SK-N-SH (cell line): ENCODE measurements around the gene TMEM259. TPM values are rescaled to one million over a fixed set of nuclear protein-coding genes. Genes with fewer than 3 reads are reported as not detected.

ENCODE experiments used
- CTCF ChIA-PET: fragments of 300-600, 350-600 bp; formaldehyde crosslinking; extraction: SDS; loops from one replicate; lab custom pipeline; 2021; lab: Yijun Ruan, JAX
- POLR2A ChIA-PET: fragments of 350-600 bp; sonication (Branson Sonifier 250); formaldehyde crosslinking; extraction: SDS; loops from one replicate; lab custom pipeline; 2020; ENCODE audit warnings: antibody characterized with exemption, inconsistent platforms; lab: Yijun Ruan, JAX
- DNase-seq: peaks from one replicate; pipeline ENCODE4 v3.0.0; 2012
- H2AFZ ChIP-seq: fragments of 200-600 bp; sonication (generic); 2 replicates; pipeline ENCODE4 v1.8.1; 2016; ENCODE audit warnings: antibody characterized with exemption, mild to moderate bottlenecking, low read depth
- H3F3A ChIP-seq: fragments of 200-600 bp; sonication (generic); replicated peaks from 2 replicates; pipeline ENCODE3; 2016; ENCODE audit warnings: antibody characterized with exemption, mild to moderate bottlenecking; ENCODE audit not compliant: insufficient read depth
- H3K27ac ChIP-seq, 2 experiments: fragments of 200-500 bp in 1 of 2; fragments of 200-600 bp in 1 of 2; sonication (Bioruptor generic) in 1 of 2; sonication (generic), shearing (Covaris generic) in 1 of 2; 2 replicates each; pipeline versions ENCODE4 v1.5.1 to v1.6.1; 2014 to 2016; ENCODE audit warnings: low read depth in 2 of 2, inconsistent platforms in 1 of 2, low read length in 1 of 2, mild to moderate bottlenecking in 1 of 2, mixed read lengths in 1 of 2
- H3K27me3 ChIP-seq: fragments of 200-600 bp; sonication (generic), shearing (Covaris generic); 2 replicates; pipeline ENCODE4 v1.6.1; 2016; ENCODE audit warnings: mixed run types; ENCODE audit not compliant: insufficient read depth
- H3K36me3 ChIP-seq, 2 experiments: fragments of 200-500 bp in 1 of 2; fragments of 200-600 bp in 1 of 2; sonication (Bioruptor generic) in 1 of 2; sonication (generic) in 1 of 2; replicated peaks in 1 of 2; 2 replicates each; pipeline versions ENCODE3 to v1.5.1; 2014 to 2016; ENCODE audit warnings: low read length in 1 of 2, mild to moderate bottlenecking in 1 of 2; ENCODE audit not compliant: insufficient read depth in 2 of 2, control insufficient read depth in 1 of 2
- H3K4me1 ChIP-seq, 2 experiments: fragments of 200-500 bp in 1 of 2; fragments of 200-600 bp in 1 of 2; sonication (Bioruptor generic) in 1 of 2; sonication (generic), shearing (Covaris generic) in 1 of 2; 2 replicates each; pipeline versions ENCODE4 v1.5.1 to v1.6.1; 2014 to 2016; ENCODE audit warnings: low read depth in 1 of 2, low read length in 1 of 2, mixed run types in 1 of 2; ENCODE audit not compliant: insufficient read depth in 2 of 2, control insufficient read depth in 1 of 2
- H3K4me2 ChIP-seq: fragments of 200-600 bp; sonication (generic), shearing (Covaris generic); 2 replicates; pipeline ENCODE4 v1.6.1; 2017; ENCODE audit warnings: mixed run types
- H3K4me3 ChIP-seq, 2 experiments: fragments of 200-500 bp in 1 of 2; fragments of 200-600 bp in 1 of 2; sonication (Bioruptor generic) in 1 of 2; sonication (generic), shearing (Covaris generic) in 1 of 2; 2 replicates each; pipeline versions ENCODE4 v1.5.1 to v1.8.1; 2014 to 2016; ENCODE audit warnings: low read depth in 2 of 2, inconsistent platforms in 1 of 2, low read length in 1 of 2, mild to moderate bottlenecking in 1 of 2, mixed read lengths in 1 of 2, moderate library complexity in 1 of 2
- H3K79me2 ChIP-seq: fragments of 200-600 bp; sonication (generic); 2 replicates; pipeline ENCODE4 v1.8.1; 2017; ENCODE audit warnings: mild to moderate bottlenecking; ENCODE audit not compliant: insufficient read depth
- H3K9ac ChIP-seq: fragments of 200-600 bp; sonication (generic); 2 replicates; pipeline ENCODE4 v1.6.1; 2017; ENCODE audit warnings: mixed run types
- H3K9me2 ChIP-seq: fragments of 200-600 bp; sonication (generic); 2 replicates; pipeline ENCODE4 v1.6.1; 2017; ENCODE audit warnings: mixed run types
- H3K9me3 ChIP-seq: fragments of 200-600 bp; sonication (generic); 2 replicates; pipeline ENCODE4 v1.6.1; 2017; ENCODE audit warnings: mixed run types, mild to moderate bottlenecking, moderate library complexity
- H4K20me1 ChIP-seq: fragments of 200-600 bp; sonication (generic); 2 replicates; pipeline ENCODE4 v1.6.1; 2017; ENCODE audit warnings: mild to moderate bottlenecking, mixed run types; ENCODE audit not compliant: insufficient read depth
- CHD2 ChIP-seq: fragments of 150-350 bp; IDR thresholded peaks from 2 replicates; pipeline ENCODE4 v1.6.1; 2018; ENCODE audit warnings: low read length; ENCODE audit not compliant: partially characterized antibody
- ELF1 ChIP-seq: IDR thresholded peaks from 2 replicates; pipeline ENCODE4 v1.4.0; 2012
- EP300 ChIP-seq, 2 experiments: IDR thresholded peaks; 2 replicates each; pipeline versions ENCODE4 v1.4.0 to v1.6.1; 2012; ENCODE audit warnings: borderline replicate concordance in 1 of 2, low read depth in 1 of 2, low read length in 1 of 2
- EZH2phosphoT487 ChIP-seq: fragments of 200-600 bp; sonication (generic); IDR thresholded peaks from 2 replicates; pipeline ENCODE4 v1.6.1; 2017; ENCODE audit warnings: low read depth, mixed run types, mild to moderate bottlenecking, antibody characterized with exemption, moderate library complexity, borderline replicate concordance
- FOSL2 ChIP-seq: IDR thresholded peaks from 2 replicates; pipeline ENCODE4 v1.4.0; 2012; ENCODE audit warnings: low read depth, mild to moderate bottlenecking, moderate library complexity, borderline replicate concordance
- GABPA ChIP-seq: IDR thresholded peaks from 2 replicates; pipeline ENCODE4 v1.4.0; 2012; ENCODE audit warnings: low read depth, mild to moderate bottlenecking
- MEF2A ChIP-seq: IDR thresholded peaks from 2 replicates; pipeline ENCODE4 v1.4.0; 2012; ENCODE audit warnings: low read depth, borderline replicate concordance
- MXI1 ChIP-seq: IDR thresholded peaks from 2 replicates; pipeline ENCODE4 v1.6.1; 2012; ENCODE audit warnings: mild to moderate bottlenecking, low read depth, low read length, improper control_type of control experiment
- NFIC ChIP-seq: IDR thresholded peaks from 2 replicates; pipeline ENCODE4 v1.4.0; 2012; ENCODE audit warnings: borderline replicate concordance
- POLR2AphosphoS5 ChIP-seq: IDR thresholded peaks from 2 replicates; pipeline ENCODE4 v1.6.1; 2012; ENCODE audit warnings: low read depth, low read length
- RCOR1 ChIP-seq: fragments of 150-350 bp; IDR thresholded peaks from 2 replicates; pipeline ENCODE4 v1.6.1; 2017; ENCODE audit warnings: antibody characterized with exemption, low read length
- RFX5 ChIP-seq: IDR thresholded peaks from 2 replicates; pipeline ENCODE4 v1.6.1; 2012; ENCODE audit warnings: mild to moderate bottlenecking, improper control_type of control experiment, low read length
- SIN3A ChIP-seq: IDR thresholded peaks from 2 replicates; pipeline ENCODE4 v1.6.1; 2012; ENCODE audit warnings: low read depth, mild to moderate bottlenecking, low read length, moderate library complexity, borderline replicate concordance
- SMC3 ChIP-seq: IDR thresholded peaks from 2 replicates; pipeline ENCODE4 v1.6.1; 2012; ENCODE audit warnings: low read depth, low read length, improper control_type of control experiment
- TCF12 ChIP-seq: IDR thresholded peaks from 2 replicates; pipeline ENCODE4 v1.4.0; 2012
- YY1 ChIP-seq: IDR thresholded peaks from 2 replicates; pipeline ENCODE4 v1.4.0; 2012; ENCODE audit warnings: low read depth, mild to moderate bottlenecking
- WGBS: methylation state at CpG from one replicate; pipeline ENCODE4 v1.1.6; 2017; ENCODE audit warnings: low lambda C conversion rate; 5-methylcytosine and 5-hydroxymethylcytosine counted together
- polyA plus RNA-seq, 3 experiments: library from polyadenylated mRNA; depleted of rRNA; stranded (reverse); fragments of >200 nt; gene quantifications; 2 replicates each; pipeline ENCODE4 v1.2.3, GENCODE V29; 2012
- TF ChIP-seq, protein P1 (sequence below): IDR thresholded peaks from 2 replicates; pipeline ENCODE4 v1.6.1; 2012; ENCODE audit warnings: mild to moderate bottlenecking, low read depth, low read length, moderate library complexity

TMEM259 gene
- polyA plus RNA-seq, 1 of the 3 experiments (the other 2 are of a cell fraction): 138 TPM

DNA sequence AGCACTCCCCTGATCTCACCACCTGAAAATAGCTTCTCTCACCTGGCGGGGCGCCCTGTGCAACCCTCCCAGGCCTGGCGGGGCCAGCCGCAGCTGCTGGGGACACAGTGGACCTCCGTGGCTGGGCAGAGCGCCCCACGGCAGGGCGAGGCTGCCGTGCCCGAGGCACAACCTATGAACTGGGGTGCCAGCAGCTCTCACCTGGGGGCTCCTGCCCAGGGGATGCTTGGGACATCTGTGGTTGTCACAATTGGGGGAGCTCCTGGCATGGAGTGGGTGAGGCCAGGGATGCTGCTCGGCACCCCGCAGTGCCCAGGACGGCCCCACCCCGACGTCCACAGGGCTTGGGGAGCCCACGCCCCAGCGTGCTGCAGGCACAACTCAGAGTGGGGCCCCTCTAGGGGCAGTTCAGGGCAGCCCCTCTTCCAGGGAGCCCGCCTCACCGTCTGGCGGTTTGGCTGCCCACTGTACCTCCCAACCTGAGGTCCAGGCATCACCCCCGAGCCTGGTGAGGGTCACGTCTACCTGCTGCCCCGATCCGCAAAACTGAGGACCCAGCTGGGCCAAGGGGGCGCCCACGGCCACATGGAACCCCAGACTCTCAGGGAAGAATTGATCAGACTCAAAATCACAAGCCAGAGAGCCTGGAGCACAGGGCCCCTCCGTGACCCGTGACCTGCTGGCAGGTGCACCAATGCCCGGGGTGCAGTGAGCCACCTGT lies 5.7 kb downstream of the TMEM259 start:
- H3F3A ChIP-seq: no peaks in the 10 kb centered on the region
- H4K20me1 ChIP-seq: peaks cover 67% of the 10 kb centered on the region
- peaks cover 0 to 36% of the 10 kb centered on the region in 2 experiments for H3K36me3 ChIP-seq
- no peaks in the 10 kb centered on the region for H3K9me2 ChIP-seq
- H3K4me3 ChIP-seq: no peak overlapping the region
- TF ChIP-seq SIN3A (no peak), EP300 (IDR thresholded peaks at IDR 0.05; ENCODE audit: borderline replicate concordance in 1 of 2, low read depth in 1 of 2, low read length in 1 of 2) (no peak), CHD2 (no peak), GABPA (no peak), SMC3 (no peak), POLR2AphosphoS5 (no peak), RFX5 (no peak), MEF2A (no peak), MXI1 (no peak), TCF12 (no peak), NFIC (no peak), ELF1 (no peak), EZH2phosphoT487 (no peak), YY1 (no peak), FOSL2 (no peak)
- TF ChIP-seq, all 33 proteins: peak for 0
- H3K27ac ChIP-seq: no peak overlapping the region
- no peak for DNase-seq
- H2AFZ ChIP-seq: no peak overlapping the region
- H3K4me1 ChIP-seq: peaks cover 13 to 26% of the 10 kb centered on the region in 2 experiments; a peak in 1 of 4 replicates
- H3K9ac ChIP-seq: no peak overlapping the region
- WGBS: no CpG with 5 or more reads among the region's 29 CpGs
- H3K4me2 ChIP-seq: no peak overlapping the region
- CTCF ChIA-PET: interaction anchor here (1.6 kb wide), 1 partner anchor 152 kb away, joined by 5 read pairs; no protein-coding TSS in a partner anchor
- no peaks in the 10 kb centered on the region for H3K27me3 ChIP-seq
- no peaks in the 10 kb centered on the region for H3K9me3 ChIP-seq
- peaks cover 67% of the 10 kb centered on the region for H3K79me2 ChIP-seq
- POLR2A ChIA-PET: no interaction called here

DNA sequence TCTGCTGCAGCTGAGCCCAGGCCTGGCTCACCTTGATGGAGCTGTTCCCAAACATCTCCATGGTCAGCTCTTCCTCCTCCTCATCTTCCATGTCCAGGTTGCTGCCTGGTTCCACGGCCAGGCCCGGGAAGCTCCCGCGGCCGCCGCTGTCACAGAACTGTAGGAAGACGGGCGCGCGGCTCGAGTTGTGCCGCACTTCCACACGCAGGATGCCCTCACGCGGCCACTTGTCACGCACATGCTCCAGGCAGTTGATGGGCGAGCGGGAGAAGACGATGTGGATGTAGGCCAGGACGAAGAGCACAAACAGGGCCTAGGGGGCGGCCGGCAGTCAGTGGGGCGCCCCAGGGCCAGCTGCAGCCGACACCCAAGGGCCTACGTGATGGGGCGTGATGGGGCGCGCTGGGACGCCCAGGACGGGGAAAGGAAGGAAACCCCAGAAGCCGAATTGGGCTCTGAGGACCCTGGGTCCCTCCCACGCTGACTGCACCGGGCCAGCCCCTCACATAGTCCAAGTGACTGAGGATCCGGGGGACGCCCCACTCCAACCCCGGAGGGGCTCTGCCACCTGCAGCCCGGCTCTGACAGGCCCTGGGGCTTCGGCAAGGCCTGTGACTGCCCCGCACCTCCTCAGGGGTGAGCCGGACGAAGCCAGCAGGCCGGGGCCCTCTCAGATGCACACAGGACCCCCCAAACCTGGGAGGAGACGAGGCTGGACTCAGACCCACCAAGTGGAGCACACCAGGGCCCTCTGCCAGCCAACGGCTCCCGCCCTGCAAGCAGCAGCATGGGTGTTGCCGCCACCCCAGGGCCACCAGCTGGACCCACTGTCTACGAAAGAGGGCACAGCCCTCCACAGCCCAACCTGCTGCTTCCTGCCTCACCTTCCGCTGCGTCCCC lies 6.5 kb downstream of the TMEM259 start:
- ChIA-PET POLR2A (no interaction called here), CTCF (no interaction called here)
- TF ChIP-seq, protein P1, sequence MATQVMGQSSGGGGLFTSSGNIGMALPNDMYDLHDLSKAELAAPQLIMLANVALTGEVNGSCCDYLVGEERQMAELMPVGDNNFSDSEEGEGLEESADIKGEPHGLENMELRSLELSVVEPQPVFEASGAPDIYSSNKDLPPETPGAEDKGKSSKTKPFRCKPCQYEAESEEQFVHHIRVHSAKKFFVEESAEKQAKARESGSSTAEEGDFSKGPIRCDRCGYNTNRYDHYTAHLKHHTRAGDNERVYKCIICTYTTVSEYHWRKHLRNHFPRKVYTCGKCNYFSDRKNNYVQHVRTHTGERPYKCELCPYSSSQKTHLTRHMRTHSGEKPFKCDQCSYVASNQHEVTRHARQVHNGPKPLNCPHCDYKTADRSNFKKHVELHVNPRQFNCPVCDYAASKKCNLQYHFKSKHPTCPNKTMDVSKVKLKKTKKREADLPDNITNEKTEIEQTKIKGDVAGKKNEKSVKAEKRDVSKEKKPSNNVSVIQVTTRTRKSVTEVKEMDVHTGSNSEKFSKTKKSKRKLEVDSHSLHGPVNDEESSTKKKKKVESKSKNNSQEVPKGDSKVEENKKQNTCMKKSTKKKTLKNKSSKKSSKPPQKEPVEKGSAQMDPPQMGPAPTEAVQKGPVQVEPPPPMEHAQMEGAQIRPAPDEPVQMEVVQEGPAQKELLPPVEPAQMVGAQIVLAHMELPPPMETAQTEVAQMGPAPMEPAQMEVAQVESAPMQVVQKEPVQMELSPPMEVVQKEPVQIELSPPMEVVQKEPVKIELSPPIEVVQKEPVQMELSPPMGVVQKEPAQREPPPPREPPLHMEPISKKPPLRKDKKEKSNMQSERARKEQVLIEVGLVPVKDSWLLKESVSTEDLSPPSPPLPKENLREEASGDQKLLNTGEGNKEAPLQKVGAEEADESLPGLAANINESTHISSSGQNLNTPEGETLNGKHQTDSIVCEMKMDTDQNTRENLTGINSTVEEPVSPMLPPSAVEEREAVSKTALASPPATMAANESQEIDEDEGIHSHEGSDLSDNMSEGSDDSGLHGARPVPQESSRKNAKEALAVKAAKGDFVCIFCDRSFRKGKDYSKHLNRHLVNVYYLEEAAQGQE: no peak
- TF ChIP-seq TCF12 (no peak), RCOR1 (no peak), MEF2A (no peak)

More for the DNA sequence above, 6.5 kb downstream of the TMEM259 start:
- H3K9ac ChIP-seq: no peak overlapping the region
- H3K9me3 ChIP-seq: no peaks in the 10 kb centered on the region
- no peak overlapping the region for H3K4me3 ChIP-seq
- peaks cover 13 to 18% of the 10 kb centered on the region in 2 experiments; a peak in 1 of 4 replicates for H3K4me1 ChIP-seq
- no peaks in the 10 kb centered on the region for H3K27me3 ChIP-seq
- H4K20me1 ChIP-seq: peaks cover 59% of the 10 kb centered on the region
- H3K27ac ChIP-seq: no peak overlapping the region
- H3K79me2 ChIP-seq: peaks cover 59% of the 10 kb centered on the region
- DNase-seq: no peak
- WGBS: 96% methylated on average over 31 of the region's 49 CpGs
- H3K9me2 ChIP-seq: no peaks in the 10 kb centered on the region
- H3K4me2 ChIP-seq: no peak overlapping the region
- no peak overlapping the region for H2AFZ ChIP-seq
- peaks cover 0 to 44% of the 10 kb centered on the region in 2 experiments for H3K36me3 ChIP-seq
- H3F3A ChIP-seq: no peaks in the 10 kb centered on the region
